22Rv1 (cell line): Measurements from ENCODE around the gene BDP1.
"Not testable (repeated sequence)": the region's sequence is repeated elsewhere in the genome, so short reads cannot be mapped to it uniquely, and the experiment has no call there.

ENCODE experiments used
- H3K27ac ChIP-seq: fragments of 450-650 bp; 2 replicates; pipeline ENCODE4 v1.5.1; 2017
- CTCF ChIP-seq: fragments of 450-650 bp; IDR thresholded peaks from 2 replicates; pipeline ENCODE4 v1.5.1; 2017; ENCODE audit warnings: mild to moderate bottlenecking
- ZFX ChIP-seq: fragments of 450-650 bp; IDR thresholded peaks from 2 replicates; pipeline ENCODE4 v1.6.1; 2017; ENCODE audit warnings: antibody characterized with exemption, borderline replicate concordance

Gene BDP1

GRCh38 chr5:71563161-71563560 is 107.7 kb downstream of the BDP1 start:
- TF ChIP-seq CTCF (no peak), ZFX (no peak)

GRCh38 chr5:71564895-71565294 is 109.4 kb downstream of the BDP1 start:
- TF ChIP-seq CTCF, result no peak
- no peak for TF ChIP-seq ZFX

More at GRCh38 chr5:71563161-71563560, 107.7 kb downstream of the BDP1 start:
- H3K27ac ChIP-seq, result peak overlapping the region; percentile 40

GRCh38 chr5:71569748-71570509 is 114.5 kb downstream of the BDP1 start:
- TF ChIP-seq ZFX, result no peak
- TF ChIP-seq CTCF, result no peak
- peak overlapping the region; percentile 44 for H3K27ac ChIP-seq

More at GRCh38 chr5:71564895-71565294, 109.4 kb downstream of the BDP1 start:
- peak overlapping the region; percentile 34 for H3K27ac ChIP-seq

GRCh38 chr5:71571811-71572210 is 116.4 kb downstream of the BDP1 start:
- H3K27ac ChIP-seq, result peak overlapping the region; percentile 44; the same call in 1 of the 2 replicates

GRCh38 chr5:71573591-71573990 is 118.1 kb downstream of the BDP1 start:
- H3K27ac ChIP-seq, result peak overlapping the region; percentile 13; the same call in 1 of the 2 replicates
- TF ChIP-seq CTCF, result peak; percentile 13; the same call in 1 of the 2 replicates
- no peak for TF ChIP-seq ZFX

- H3K27ac ChIP-seq, result not testable (repeated sequence)
These were observed 120.1 kb downstream of the BDP1 start for GRCh38 chr5:71575588-71575987.

GRCh38 chr5:71576241-71576640 is 120.8 kb downstream of the BDP1 start:
- peak overlapping the region; percentile 29; the same call in 1 of the 2 replicates for H3K27ac ChIP-seq
- TF ChIP-seq CTCF, result no peak
- TF ChIP-seq ZFX, result no peak

- H3K27ac ChIP-seq, result not testable (repeated sequence)
These were observed 122.4 kb downstream of the BDP1 start for GRCh38 chr5:71577839-71578238.
